GM19452 (cell line): ENCODE results near the gene PNPO.

Experiments used
- ATAC-seq: cut with Tn5 transposase; IDR thresholded peaks from one replicate; pipeline ENCODE4 v1.9.1; 2021; ENCODE audit not compliant: unreplicated experiment

PNPO gene

GRCh38 chr17:47949197-47949759, 7.9 kb downstream of the PNPO start:
- peak; percentile 71 for ATAC-seq

GRCh38 chr17:47949946-47950345, 8.6 kb downstream of the PNPO start:
- ATAC-seq: no peak

- ATAC-seq: no peak
These were observed 9.1 kb downstream of the PNPO start for GRCh38 chr17:47950448-47950847.

GRCh38 chr17:47952171-47953021, 11.0 kb downstream of the PNPO start:
- no peak for ATAC-seq

- ATAC-seq: no peak
These were observed 12.5 kb downstream of the PNPO start for GRCh38 chr17:47953909-47954308.

- no peak for ATAC-seq
These were observed 14.4 kb downstream of the PNPO start for GRCh38 chr17:47955497-47956461.

- ATAC-seq: no peak
These were observed 15.6 kb downstream of the PNPO start for GRCh38 chr17:47956791-47957590.

GRCh38 chr17:47957591-47958490, 16.5 kb downstream of the PNPO start, which contains the start of gene PRR15L:
Gene PRR15L (minus strand): TSS chr17:47957883. CDS start chr17:47953234, 4,649 bp downstream.
- ATAC-seq: no peak

- no peak for ATAC-seq
These were observed 18.7 kb downstream of the PNPO start for GRCh38 chr17:47959825-47960655.

- ATAC-seq: no peak
These were observed 20.0 kb downstream of the PNPO start for GRCh38 chr17:47961406-47961805.

- ATAC-seq: no peak
These were observed 21.5 kb downstream of the PNPO start for GRCh38 chr17:47962901-47963300.

- ATAC-seq: no peak
These were observed 23.5 kb downstream of the PNPO start for GRCh38 chr17:47964856-47965255.

- ATAC-seq: no peak
These were observed 24.7 kb downstream of the PNPO start for GRCh38 chr17:47966079-47966519.

GRCh38 chr17:47967607-47968252, 26.4 kb downstream of the PNPO start:
- ATAC-seq: no peak

- ATAC-seq: no peak
These were observed 27.5 kb downstream of the PNPO start for GRCh38 chr17:47968836-47969235.

GRCh38 chr17:47969930-47970724, 28.8 kb downstream of the PNPO start:
- no peak for ATAC-seq
